MM.1S (cell line): Measurements from ENCODE around the gene XPO4.

Experiments used
- DNase-seq: peaks from one replicate; pipeline ENCODE4 v3.0.0-alpha.2; 2015
- H2AFZ ChIP-seq: fragments of 300-600 bp; sonication (generic); 2 replicates; pipeline ENCODE4 v1.6.0; 2016; ENCODE audit warnings: antibody characterized with exemption, low read length
- H3F3A ChIP-seq: fragments of 300-600 bp; sonication (generic); 2 replicates; pipeline ENCODE4 v1.6.1; 2016; ENCODE audit warnings: mild to moderate bottlenecking, antibody characterized with exemption, low read length, moderate library complexity, mixed read lengths; ENCODE audit not compliant: insufficient read depth
- H3K27ac ChIP-seq: fragments of 300-600 bp; sonication (generic); 2 replicates; pipeline ENCODE4 v1.5.1; 2016; ENCODE audit warnings: mild to moderate bottlenecking, low read length
- H3K27me3 ChIP-seq: fragments of 300-600 bp; sonication (generic); replicated peaks from 2 replicates; pipeline ENCODE4 v1.6.0; 2016; ENCODE audit warnings: low read length; ENCODE audit not compliant: insufficient read depth
- H3K36me3 ChIP-seq: fragments of 300-600 bp; sonication (generic); replicated peaks from 2 replicates; pipeline ENCODE4 v1.6.1; 2016; ENCODE audit warnings: mild to moderate bottlenecking, low read length, mixed read lengths; ENCODE audit not compliant: insufficient read depth
- H3K4me1 ChIP-seq: fragments of 300-600 bp; sonication (generic); 2 replicates; pipeline ENCODE4 v1.6.1; 2016; ENCODE audit warnings: low read length, mixed read lengths
- H3K4me2 ChIP-seq: fragments of 300-600 bp; sonication (generic); 2 replicates; pipeline ENCODE4 v1.6.0; 2016; ENCODE audit warnings: low read depth, low read length
- H3K4me3 ChIP-seq: fragments of 300-600 bp; sonication (generic); 2 replicates; pipeline ENCODE4 v1.5.1; 2016; ENCODE audit warnings: low read length, mixed read lengths
- H3K79me2 ChIP-seq: fragments of 300-600 bp; sonication (generic); 2 replicates; pipeline ENCODE4 v1.6.1; 2016; ENCODE audit warnings: mixed run types, low read length, mixed read lengths
- H3K9ac ChIP-seq: fragments of 300-600 bp; sonication (generic); 2 replicates; pipeline ENCODE4 v1.6.1; 2016; ENCODE audit warnings: low read length, mixed read lengths
- H3K9me2 ChIP-seq: fragments of 300-600 bp; sonication (generic); replicated peaks from 2 replicates; pipeline ENCODE4 v1.6.1; 2016; ENCODE audit warnings: mild to moderate bottlenecking, low read length, mixed read lengths; ENCODE audit not compliant: insufficient read depth
- H3K9me3 ChIP-seq: fragments of 300-600 bp; sonication (generic); replicated peaks from 2 replicates; pipeline ENCODE4 v1.6.1; 2016; ENCODE audit warnings: mild to moderate bottlenecking, low read length, mixed read lengths; ENCODE audit not compliant: insufficient read depth
- H4K20me1 ChIP-seq: fragments of 300-600 bp; sonication (generic); 2 replicates; pipeline ENCODE4 v1.6.1; 2016; ENCODE audit warnings: mild to moderate bottlenecking, low read length, moderate library complexity, mixed read lengths; ENCODE audit not compliant: insufficient read depth
- EZH2 ChIP-seq: fragments of 300-600 bp; sonication (generic); optimal IDR thresholded peaks from 2 replicates; pipeline ENCODE3; 2017; ENCODE audit warnings: low read depth, mild to moderate bottlenecking, antibody characterized with exemption, low read length, mixed read lengths
- EZH2phosphoT487 ChIP-seq: fragments of 300-600 bp; sonication (generic); IDR thresholded peaks from 2 replicates; pipeline ENCODE4 v1.6.1; 2018; ENCODE audit warnings: antibody characterized with exemption, low read length
- TF ChIP-seq, protein P1 (sequence below): fragments of 300-600 bp; sonication (generic); IDR thresholded peaks from 2 replicates; pipeline ENCODE4 v1.5.1; 2016; ENCODE audit warnings: antibody characterized with exemption, low read length, mixed read lengths

Gene XPO4

DNA sequence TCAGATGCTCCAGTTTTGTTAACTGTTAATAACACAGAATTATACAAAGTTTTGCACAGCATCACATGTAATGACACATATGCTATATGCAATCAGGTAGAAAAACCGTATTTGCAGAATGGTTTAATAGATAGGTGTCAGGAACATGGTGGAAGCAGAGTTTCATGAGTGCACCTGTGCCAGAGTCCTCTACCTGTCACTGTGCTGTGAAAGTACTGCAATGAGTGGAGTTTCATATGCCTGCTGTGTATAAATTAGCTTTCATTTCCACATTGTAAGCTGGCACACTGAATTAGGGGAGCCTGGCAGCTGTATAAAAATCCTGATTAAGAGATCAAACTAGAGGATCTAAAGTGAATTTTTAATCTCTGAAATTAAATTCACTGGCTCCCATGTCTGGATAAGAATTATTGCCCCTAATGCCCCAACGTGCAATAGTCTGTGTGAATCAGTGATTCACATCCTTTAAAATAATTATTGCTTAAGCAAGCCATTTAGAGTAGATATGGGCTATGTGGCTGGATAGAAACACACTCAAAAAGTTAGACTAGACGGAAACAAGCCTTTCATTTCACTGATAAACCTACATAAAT lies 120.3 kb downstream of the XPO4 start:
- H3F3A ChIP-seq: peaks cover 14% of the 10 kb centered on the region
- H3K27me3 ChIP-seq: no peaks in the 10 kb centered on the region
- H3K36me3 ChIP-seq: no peaks in the 10 kb centered on the region

DNA sequence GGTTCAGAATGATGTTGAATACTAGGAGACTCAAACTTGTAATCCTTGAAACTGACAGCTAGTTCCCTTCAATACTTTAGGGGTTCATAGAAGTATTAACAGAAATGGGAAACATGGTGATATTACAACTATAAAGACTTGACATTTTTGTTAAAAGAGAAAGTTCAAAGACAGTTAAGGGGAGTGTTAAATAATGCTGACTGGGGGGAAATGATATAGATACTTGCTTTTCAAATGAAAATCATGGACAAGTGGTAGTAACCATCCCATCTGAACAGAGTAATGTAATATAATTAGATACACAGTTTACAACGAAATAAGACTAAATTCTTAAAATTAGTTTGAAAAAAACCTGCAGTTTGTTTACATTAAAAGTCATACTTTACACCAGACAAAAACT lies 122.2 kb downstream of the XPO4 start:
- no peaks in the 10 kb centered on the region for H3K9me3 ChIP-seq
- H3K36me3 ChIP-seq: no peaks in the 10 kb centered on the region
- no peaks in the 10 kb centered on the region for H3K9me2 ChIP-seq
- no peaks in the 10 kb centered on the region for H3K27me3 ChIP-seq
- H3K4me2 ChIP-seq: no peak overlapping the region
- no peak overlapping the region for H3K27ac ChIP-seq
- H4K20me1 ChIP-seq: no peaks in the 10 kb centered on the region
- no peaks in the 10 kb centered on the region for H3K79me2 ChIP-seq
- no peak overlapping the region for H3K4me3 ChIP-seq
- DNase-seq: no peak
- H3K9ac ChIP-seq: no peak overlapping the region
- TF ChIP-seq EZH2phosphoT487 (no peak), EZH2 (no peak)
- TF ChIP-seq, protein P1, sequence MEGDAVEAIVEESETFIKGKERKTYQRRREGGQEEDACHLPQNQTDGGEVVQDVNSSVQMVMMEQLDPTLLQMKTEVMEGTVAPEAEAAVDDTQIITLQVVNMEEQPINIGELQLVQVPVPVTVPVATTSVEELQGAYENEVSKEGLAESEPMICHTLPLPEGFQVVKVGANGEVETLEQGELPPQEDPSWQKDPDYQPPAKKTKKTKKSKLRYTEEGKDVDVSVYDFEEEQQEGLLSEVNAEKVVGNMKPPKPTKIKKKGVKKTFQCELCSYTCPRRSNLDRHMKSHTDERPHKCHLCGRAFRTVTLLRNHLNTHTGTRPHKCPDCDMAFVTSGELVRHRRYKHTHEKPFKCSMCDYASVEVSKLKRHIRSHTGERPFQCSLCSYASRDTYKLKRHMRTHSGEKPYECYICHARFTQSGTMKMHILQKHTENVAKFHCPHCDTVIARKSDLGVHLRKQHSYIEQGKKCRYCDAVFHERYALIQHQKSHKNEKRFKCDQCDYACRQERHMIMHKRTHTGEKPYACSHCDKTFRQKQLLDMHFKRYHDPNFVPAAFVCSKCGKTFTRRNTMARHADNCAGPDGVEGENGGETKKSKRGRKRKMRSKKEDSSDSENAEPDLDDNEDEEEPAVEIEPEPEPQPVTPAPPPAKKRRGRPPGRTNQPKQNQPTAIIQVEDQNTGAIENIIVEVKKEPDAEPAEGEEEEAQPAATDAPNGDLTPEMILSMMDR: no peak
- peaks cover 18% of the 10 kb centered on the region for H3K4me1 ChIP-seq
- H2AFZ ChIP-seq: no peak overlapping the region
- peaks cover 14% of the 10 kb centered on the region for H3F3A ChIP-seq

More for the DNA sequence above, 120.3 kb downstream of the XPO4 start:
- peak overlapping the region; percentile 62 for H3K27ac ChIP-seq
- TF ChIP-seq EZH2: no peak
- TF ChIP-seq, protein P1: no peak
- TF ChIP-seq EZH2phosphoT487: no peak
- H3K4me1 ChIP-seq: peaks cover 18% of the 10 kb centered on the region
- no peak overlapping the region for H3K4me3 ChIP-seq
- no peaks in the 10 kb centered on the region for H3K9me3 ChIP-seq
- no peak overlapping the region for H2AFZ ChIP-seq
- no peak overlapping the region; the same call in 1 of the 2 replicates for H3K9ac ChIP-seq
- peak; percentile 68 for DNase-seq
- no peaks in the 10 kb centered on the region for H3K79me2 ChIP-seq
- H4K20me1 ChIP-seq: no peaks in the 10 kb centered on the region
- peak overlapping the region; percentile 39 for H3K4me2 ChIP-seq
- H3K9me2 ChIP-seq: no peaks in the 10 kb centered on the region

DNA sequence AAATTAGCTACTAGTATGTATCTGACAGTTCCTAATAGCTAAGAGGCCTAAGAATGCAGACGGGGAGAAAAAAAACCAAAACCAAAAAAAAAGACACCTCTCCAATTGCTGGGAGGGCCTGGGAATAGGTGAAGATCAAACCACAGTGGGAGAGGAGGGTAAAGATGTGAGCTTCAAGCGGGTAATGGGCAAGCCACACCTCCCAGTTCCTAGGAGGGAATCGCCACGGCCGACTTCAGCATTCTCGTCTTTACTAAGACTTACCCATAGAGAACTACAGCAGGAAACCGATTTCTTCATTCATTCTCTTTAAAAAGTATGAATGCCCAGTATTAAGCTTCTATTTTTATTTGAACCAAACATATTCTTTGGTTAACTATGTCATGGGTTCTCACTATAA lies 123.1 kb downstream of the XPO4 start:
- H3K36me3 ChIP-seq: no peaks in the 10 kb centered on the region
- H3F3A ChIP-seq: peaks cover 20% of the 10 kb centered on the region
- H4K20me1 ChIP-seq: no peaks in the 10 kb centered on the region
- no peak overlapping the region for H3K9ac ChIP-seq
- H3K27ac ChIP-seq: no peak overlapping the region
- H3K27me3 ChIP-seq: no peaks in the 10 kb centered on the region
- H3K4me2 ChIP-seq: no peak overlapping the region
- no peaks in the 10 kb centered on the region for H3K79me2 ChIP-seq
- H2AFZ ChIP-seq: no peak overlapping the region
- DNase-seq: no peak
- peaks cover 18% of the 10 kb centered on the region for H3K4me1 ChIP-seq
- H3K4me3 ChIP-seq: no peak overlapping the region
- H3K9me2 ChIP-seq: no peaks in the 10 kb centered on the region
- H3K9me3 ChIP-seq: no peaks in the 10 kb centered on the region
- no peak for TF ChIP-seq EZH2phosphoT487
- TF ChIP-seq EZH2: no peak
- TF ChIP-seq, protein P1: no peak
